Measurements from ENCODE around the gene PPP1R3G.

PPP1R3G gene

GRCh38 chr6:5133943-5134342 lies 48.8 kb downstream of the PPP1R3G start:
- Histone ChIP-seq H3K4me1 (ENCODE audit: control insufficient read depth in 2 of 2, insufficient read depth in 1 of 2, low read depth in 1 of 2, low read length in 2 of 2) (peaks cover 11 to 14% of the 10 kb centered on the region in 2 donors), H3K4me3 (ENCODE audit: low read length in 2 of 2) (no peak overlapping the region), H2BK5ac (ENCODE audit: low read length) (no peak overlapping the region), H3K9ac (ENCODE audit: low read depth, low read length, poor library complexity) (no peak overlapping the region), H3K79me1 (ENCODE audit: low read depth, low read length) (no peaks in the 10 kb centered on the region), H4K8ac (ENCODE audit: low read depth, low read length) (no peak overlapping the region), H3K27me3 (ENCODE audit: control insufficient read depth in 3 of 3, insufficient read depth in 3 of 3, low read depth in 1 of 3, low read length in 3 of 3) (no peaks in the 10 kb centered on the region), H3K23ac (ENCODE audit: low read depth, low read length, poor library complexity) (no peak overlapping the region), H3K27ac (replicated peaks; ENCODE audit: low read length) (no peak overlapping the region), H3K14ac (ENCODE audit: low read length) (no peak overlapping the region), H3K4me2 (ENCODE audit: insufficient read depth, low read length, poor library complexity, severe bottlenecking) (no peak overlapping the region), H3K18ac (ENCODE audit: low read length) (no peak overlapping the region), H3K36me3 (replicated peaks in 1 of 2; ENCODE audit: control insufficient read depth in 2 of 2, insufficient read depth in 2 of 2, low read length in 2 of 2) (no peaks in the 10 kb centered on the region), H2BK15ac (ENCODE audit: low read length) (no peak overlapping the region), H2BK12ac (ENCODE audit: low read length) (no peak overlapping the region), H2BK120ac (ENCODE audit: low read depth, low read length) (no peak overlapping the region), H3K4ac (ENCODE audit: low read length) (no peak overlapping the region), H2AK5ac (ENCODE audit: low read depth, low read length) (no peak overlapping the region), H2AFZ (ENCODE audit: low read length) (no peak overlapping the region), H4K91ac (ENCODE audit: low read depth, low read length, poor library complexity) (no peak overlapping the region), H3K9me3 (replicated peaks in 1 of 2; ENCODE audit: control insufficient read depth in 2 of 2, insufficient read depth in 1 of 2, low read depth in 1 of 2, low read length in 2 of 2) (no peaks in the 10 kb centered on the region)
- no CpG with 5 or more reads among the region's 2 CpGs for WGBS, 2 donors (ENCODE audit: extremely low coverage in 2 of 2, insufficient read length in 2 of 2, insufficient replicate concordance in 1 of 2)
- DNase-seq (ENCODE audit: low spot score): no peak

DNA sequence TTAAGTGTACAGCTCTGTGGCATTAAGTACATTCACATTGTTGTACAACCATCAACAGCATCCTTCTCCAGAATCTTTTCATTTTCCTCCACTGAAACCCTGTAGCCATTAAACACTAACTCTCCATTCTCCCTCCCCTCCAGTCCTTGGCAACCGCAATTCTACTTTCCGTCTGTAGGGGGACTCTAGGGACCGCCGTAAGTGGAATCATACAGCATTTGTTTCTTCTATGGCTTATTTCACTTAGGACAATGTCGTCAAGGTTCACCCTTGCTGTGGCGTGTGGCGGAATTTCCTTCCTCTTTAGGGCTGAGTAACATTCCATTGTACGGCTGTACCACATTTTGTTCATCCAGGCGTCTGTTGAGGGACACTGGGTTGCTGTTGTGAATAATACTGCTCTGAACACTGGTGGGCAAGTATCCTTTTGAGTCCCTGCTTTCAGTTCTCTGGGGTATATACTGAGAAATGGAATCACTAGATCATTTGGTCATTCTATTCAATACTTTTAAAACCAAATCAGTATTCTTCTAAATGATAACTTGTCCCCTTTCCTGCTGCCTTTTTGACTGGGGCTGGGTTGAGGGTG lies 50.7 kb downstream of the PPP1R3G start:
- no peaks in the 10 kb centered on the region for H3K9me3 ChIP-seq (replicated peaks in 1 of 2; ENCODE audit: control insufficient read depth in 2 of 2, insufficient read depth in 1 of 2, low read depth in 1 of 2, low read length in 2 of 2)
- no CpG with 5 or more reads among the region's 9 CpGs for WGBS, 2 donors (ENCODE audit: extremely low coverage in 2 of 2, insufficient read length in 2 of 2, insufficient replicate concordance in 1 of 2)
- peaks cover 11% of the 10 kb centered on the region in 2 donors for H3K4me1 ChIP-seq (ENCODE audit: control insufficient read depth in 2 of 2, insufficient read depth in 1 of 2, low read depth in 1 of 2, low read length in 2 of 2)
- H3K27ac ChIP-seq (replicated peaks; ENCODE audit: low read length): no peak overlapping the region
- H3K23ac ChIP-seq (ENCODE audit: low read depth, low read length, poor library complexity): no peak overlapping the region
- H2BK15ac ChIP-seq (ENCODE audit: low read length): no peak overlapping the region
- no peak overlapping the region for H2AK5ac ChIP-seq (ENCODE audit: low read depth, low read length)
- no peak for DNase-seq (ENCODE audit: low spot score)
- H3K4me3 ChIP-seq (ENCODE audit: low read length in 2 of 2): no peak overlapping the region
- H4K8ac ChIP-seq (ENCODE audit: low read depth, low read length): no peak overlapping the region
- no peak overlapping the region for H2BK120ac ChIP-seq (ENCODE audit: low read depth, low read length)
- no peak overlapping the region for H3K18ac ChIP-seq (ENCODE audit: low read length)
- H3K9ac ChIP-seq (ENCODE audit: low read depth, low read length, poor library complexity): no peak overlapping the region
- no peak overlapping the region for H3K14ac ChIP-seq (ENCODE audit: low read length)
- H3K36me3 ChIP-seq (replicated peaks in 1 of 2; ENCODE audit: control insufficient read depth in 2 of 2, insufficient read depth in 2 of 2, low read length in 2 of 2): no peaks in the 10 kb centered on the region
- H2AFZ ChIP-seq (ENCODE audit: low read length): no peak overlapping the region
- no peaks in the 10 kb centered on the region for H3K27me3 ChIP-seq (ENCODE audit: control insufficient read depth in 3 of 3, insufficient read depth in 3 of 3, low read depth in 1 of 3, low read length in 3 of 3)
- no peak overlapping the region for H4K91ac ChIP-seq (ENCODE audit: low read depth, low read length, poor library complexity)
- H2BK12ac ChIP-seq (ENCODE audit: low read length): no peak overlapping the region
- no peaks in the 10 kb centered on the region for H3K79me1 ChIP-seq (ENCODE audit: low read depth, low read length)
- no peak overlapping the region for H3K4ac ChIP-seq (ENCODE audit: low read length)
- no peak overlapping the region for H2BK5ac ChIP-seq (ENCODE audit: low read length)
- no peak overlapping the region for H3K4me2 ChIP-seq (ENCODE audit: insufficient read depth, low read length, poor library complexity, severe bottlenecking)

GRCh38 chr6:5136851-5137250 lies 51.7 kb downstream of the PPP1R3G start:
- Histone ChIP-seq H3K9me3 (replicated peaks in 1 of 2; ENCODE audit: control insufficient read depth in 2 of 2, insufficient read depth in 1 of 2, low read depth in 1 of 2, low read length in 2 of 2) (no peaks in the 10 kb centered on the region), H3K36me3 (replicated peaks in 1 of 2; ENCODE audit: control insufficient read depth in 2 of 2, insufficient read depth in 2 of 2, low read length in 2 of 2) (no peaks in the 10 kb centered on the region), H3K27ac (replicated peaks; ENCODE audit: low read length) (no peak overlapping the region), H3K27me3 (ENCODE audit: control insufficient read depth in 3 of 3, insufficient read depth in 3 of 3, low read depth in 1 of 3, low read length in 3 of 3) (no peaks in the 10 kb centered on the region), H3K9ac (ENCODE audit: low read depth, low read length, poor library complexity) (no peak overlapping the region), H3K4ac (ENCODE audit: low read length) (no peak overlapping the region), H2AK5ac (ENCODE audit: low read depth, low read length) (no peak overlapping the region), H3K18ac (ENCODE audit: low read length) (no peak overlapping the region), H2BK120ac (ENCODE audit: low read depth, low read length) (no peak overlapping the region), H3K4me3 (ENCODE audit: low read length in 2 of 2) (no peak overlapping the region), H3K4me1 (ENCODE audit: control insufficient read depth in 2 of 2, insufficient read depth in 1 of 2, low read depth in 1 of 2, low read length in 2 of 2) (peaks cover 10 to 11% of the 10 kb centered on the region in 2 donors), H4K8ac (ENCODE audit: low read depth, low read length) (no peak overlapping the region), H3K14ac (ENCODE audit: low read length) (no peak overlapping the region), H3K23ac (ENCODE audit: low read depth, low read length, poor library complexity) (no peak overlapping the region), H2BK5ac (ENCODE audit: low read length) (no peak overlapping the region), H3K79me1 (ENCODE audit: low read depth, low read length) (no peaks in the 10 kb centered on the region), H4K91ac (ENCODE audit: low read depth, low read length, poor library complexity) (no peak overlapping the region), H2AFZ (ENCODE audit: low read length) (no peak overlapping the region), H2BK15ac (ENCODE audit: low read length) (no peak overlapping the region), H3K4me2 (ENCODE audit: insufficient read depth, low read length, poor library complexity, severe bottlenecking) (no peak overlapping the region), H2BK12ac (ENCODE audit: low read length) (no peak overlapping the region)
- DNase-seq (ENCODE audit: low spot score): no peak
- WGBS, 2 donors (ENCODE audit: extremely low coverage in 2 of 2, insufficient read length in 2 of 2, insufficient replicate concordance in 1 of 2): no CpG with 5 or more reads among the region's 8 CpGs

All from neuronal stem cell (in vitro differentiated cells).